NCI-H510A treated with DMSO at 0.1 percent for 48 hours (cell line): ENCODE results near the gene CUTA.

ENCODE experiments used
- DNase-seq: peaks from one replicate; lab custom pipeline; 2025; lab: John Stamatoyannopoulos, UW

CUTA gene

DNA sequence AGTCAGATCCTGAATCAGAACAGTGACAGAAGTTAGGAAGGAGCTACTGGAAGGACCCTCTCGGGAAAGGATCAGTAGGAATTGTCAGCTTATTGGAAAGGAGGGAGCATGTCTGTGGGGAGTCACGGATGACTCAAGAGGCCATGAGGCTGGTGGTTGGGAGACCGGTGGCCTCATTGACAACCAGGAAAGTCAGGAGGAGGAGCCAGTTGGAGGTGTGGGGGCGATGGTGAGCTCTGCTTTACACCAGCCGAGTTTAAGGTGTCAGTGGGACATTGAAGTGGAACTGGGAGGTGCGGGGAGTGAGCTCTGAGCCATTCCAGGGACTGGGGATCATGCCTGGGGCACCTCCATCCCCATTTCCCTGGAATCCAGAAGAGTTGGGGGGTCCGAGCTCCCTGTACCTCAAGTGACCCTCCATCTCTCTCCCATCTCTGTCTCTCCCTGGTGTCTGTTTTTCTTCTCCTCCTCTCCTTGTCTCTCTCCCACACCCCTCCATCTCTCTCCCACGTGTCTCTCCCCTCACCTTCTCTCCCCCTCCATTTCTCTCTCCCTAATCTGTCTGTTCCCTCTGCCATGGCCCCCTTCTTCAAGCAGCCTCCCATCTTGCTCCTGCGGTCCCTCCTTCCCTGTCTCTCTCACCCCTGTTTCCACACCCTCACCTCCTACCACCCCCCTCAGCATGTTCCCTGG lies 22.2 kb upstream of the CUTA start:
- DNase-seq, result no peak

DNA sequence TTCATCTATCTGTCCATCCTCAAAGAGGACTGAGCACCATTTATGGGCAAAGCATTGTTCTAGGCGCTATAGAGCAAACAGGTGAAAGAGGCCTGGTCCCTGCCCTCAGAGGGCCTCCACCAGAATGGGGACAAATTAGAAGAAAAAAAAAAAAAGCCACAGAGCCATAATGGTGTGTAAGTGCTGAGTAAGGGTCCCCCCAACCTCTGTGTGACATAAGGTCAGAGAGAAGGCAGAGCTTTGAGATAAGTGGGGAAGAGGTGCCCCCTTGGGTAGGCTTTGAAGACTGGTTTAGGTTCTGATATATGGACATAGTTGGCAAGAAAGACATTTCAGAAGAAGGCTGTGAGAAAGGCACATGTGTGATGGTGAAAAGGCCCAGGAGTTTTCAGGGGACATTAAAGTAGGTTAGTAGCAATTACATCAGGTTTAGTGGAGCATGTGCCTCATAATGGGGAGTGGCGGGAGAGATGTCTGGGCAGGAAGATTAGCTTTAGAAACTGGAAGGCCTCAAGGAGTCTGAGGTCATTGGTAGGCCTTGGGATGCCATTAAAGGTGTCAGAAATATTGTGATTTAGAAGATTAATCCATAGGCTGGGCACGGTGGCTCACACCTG lies 21.2 kb upstream of the CUTA start:
- no peak for DNase-seq

GRCh38 chr6:33437666-33438065 lies 19.8 kb upstream of the CUTA start:
- no peak for DNase-seq

DNA sequence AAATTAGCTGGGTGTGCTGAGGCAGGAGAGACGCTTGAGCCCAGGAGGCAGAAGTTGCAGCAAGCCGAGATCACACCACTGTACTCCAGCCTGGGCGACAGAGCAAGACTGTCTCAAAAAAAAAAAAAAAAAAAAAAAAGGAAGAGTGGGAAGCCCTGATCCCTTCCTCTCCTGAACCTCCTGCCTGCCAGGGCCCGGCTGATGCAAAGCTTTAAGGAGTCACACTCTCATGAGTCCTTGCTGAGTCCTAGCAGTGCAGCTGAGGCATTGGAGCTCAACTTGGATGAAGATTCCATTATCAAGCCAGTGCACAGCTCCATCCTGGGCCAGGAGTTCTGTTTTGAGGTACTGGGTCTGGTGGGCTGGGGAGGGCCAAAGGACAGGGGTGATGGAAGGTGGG lies 17.1 kb upstream of the CUTA start:
- DNase-seq, result no peak

- DNase-seq, result no peak
These were observed 15.8 kb upstream of the CUTA start for GRCh38 chr6:33433544-33434191.

DNA sequence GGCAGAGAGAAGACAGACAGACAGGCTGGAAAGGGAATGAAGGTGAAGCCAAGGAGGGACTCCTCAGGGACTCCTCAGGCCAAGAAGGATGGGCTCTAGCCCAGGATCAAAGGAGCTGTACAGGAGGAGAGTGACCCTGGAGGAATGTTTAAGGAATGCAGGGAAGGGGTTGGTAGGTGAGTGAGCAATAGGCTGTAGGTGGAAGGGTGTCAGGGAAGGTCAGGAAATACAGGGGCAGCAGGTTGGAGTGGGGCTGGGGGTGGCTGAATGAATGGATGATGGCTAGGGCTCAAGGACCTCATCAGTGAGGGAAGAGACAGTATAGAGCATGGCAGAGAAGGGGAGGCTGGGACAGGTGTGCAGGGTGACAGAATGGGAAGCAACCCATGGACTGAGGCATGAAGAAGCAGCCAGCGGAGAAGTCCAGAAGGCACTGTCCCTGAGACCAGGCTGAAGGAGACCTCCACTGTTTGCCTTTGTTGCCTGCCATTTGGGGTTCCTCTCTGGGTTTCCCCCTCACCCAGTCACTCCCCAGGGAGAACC lies 15.2 kb upstream of the CUTA start:
- no peak for DNase-seq

- no peak for DNase-seq
These were observed 14.6 kb upstream of the CUTA start for GRCh38 chr6:33432546-33432945.

GRCh38 chr6:33431880-33432541 lies 14.1 kb upstream of the CUTA start:
- no peak for DNase-seq

GRCh38 chr6:33430991-33431879 lies 13.3 kb upstream of the CUTA start:
- DNase-seq, result peak; percentile 78

DNA sequence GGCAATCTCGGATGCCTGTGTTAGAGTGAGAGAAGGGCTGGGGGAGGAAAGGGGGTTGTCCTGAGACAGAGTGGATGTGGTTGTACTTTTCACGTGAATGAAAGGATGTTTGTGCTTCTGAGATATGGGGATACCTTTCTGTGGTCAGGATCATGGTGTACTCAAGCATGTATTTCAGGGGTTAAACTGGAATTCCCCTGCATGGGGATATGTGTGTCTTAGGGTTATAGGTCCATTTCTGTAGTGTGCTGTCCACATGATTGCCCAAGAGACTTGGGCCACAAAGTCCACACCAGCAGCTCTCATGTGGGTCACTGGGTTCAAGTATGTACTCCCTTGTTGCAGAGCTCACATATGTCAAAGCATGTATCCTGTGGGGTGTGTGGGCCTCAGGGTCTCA lies 12.4 kb upstream of the CUTA start:
- no peak for DNase-seq

DNA sequence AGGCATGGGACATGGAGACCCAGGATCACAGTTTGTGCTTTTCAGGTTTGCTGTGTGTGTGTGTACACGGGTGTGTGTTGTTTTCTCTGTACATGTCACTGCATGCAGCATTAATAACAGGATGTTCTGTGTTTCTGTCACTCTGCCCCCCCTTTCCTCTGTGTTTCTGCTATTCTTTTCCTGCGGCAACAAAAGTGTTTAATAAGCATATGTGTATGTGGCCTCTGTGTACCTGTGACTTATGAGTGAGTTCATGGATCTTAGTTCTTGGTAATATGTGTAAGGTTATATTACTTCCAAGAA lies 11.8 kb upstream of the CUTA start:
- DNase-seq, result no peak

GRCh38 chr6:33428966-33429749 lies 11.3 kb upstream of the CUTA start:
- no peak for DNase-seq

GRCh38 chr6:33428224-33428965 lies 10.5 kb upstream of the CUTA start:
- DNase-seq, result peak; percentile 21

- DNase-seq, result peak; percentile 25
These were observed 9.8 kb upstream of the CUTA start for GRCh38 chr6:33427585-33428223.

DNA sequence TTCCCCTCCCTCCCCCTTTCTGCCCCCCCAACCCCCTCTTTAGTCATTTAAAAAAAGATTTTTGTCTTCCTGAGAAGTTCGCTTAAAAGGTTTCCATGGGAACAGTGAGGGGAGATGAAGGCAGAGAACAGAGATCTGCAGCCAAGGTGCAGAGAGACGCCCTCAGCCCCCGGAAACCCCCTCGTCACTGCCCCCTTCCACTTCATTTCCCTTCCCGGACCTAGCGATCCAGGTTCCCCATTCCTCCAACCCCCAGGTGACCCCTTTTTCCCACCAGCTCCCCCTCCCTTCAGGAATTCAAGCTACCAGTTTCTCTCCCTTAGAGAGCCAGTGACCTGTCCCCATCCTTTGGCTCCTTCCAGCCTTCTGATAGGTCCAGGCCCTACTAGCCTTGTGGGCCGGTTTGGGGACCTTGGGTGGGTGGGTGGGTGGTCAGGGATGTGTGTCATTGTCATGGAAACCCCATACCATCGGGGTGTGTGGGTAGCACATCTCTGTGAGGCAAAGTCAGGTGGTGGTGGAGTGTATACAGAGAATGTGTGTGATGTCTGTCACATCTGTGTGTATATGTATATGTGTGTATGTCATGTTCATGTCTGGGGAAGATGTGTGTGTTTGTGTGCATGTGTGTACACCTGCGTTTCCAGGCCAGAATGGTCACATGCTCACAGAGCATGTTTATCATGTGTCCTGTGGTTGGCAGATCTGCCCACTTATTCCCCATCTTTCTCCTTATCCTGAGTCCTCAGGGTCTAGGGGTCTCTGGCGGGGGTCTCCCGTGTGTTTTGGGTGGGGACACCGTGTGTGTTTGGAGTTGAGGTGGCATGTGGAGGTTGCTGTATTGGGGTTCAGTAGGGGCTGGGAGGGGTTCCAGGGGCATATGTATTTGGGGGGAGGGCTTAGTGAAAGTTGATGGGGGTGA lies 8.9 kb upstream of the CUTA start:
- DNase-seq, result no peak

GRCh38 chr6:33425668-33426577 lies 8.0 kb upstream of the CUTA start:
- peak; percentile 97 for DNase-seq

GRCh38 chr6:33424855-33425667 lies 7.2 kb upstream of the CUTA start:
- no peak for DNase-seq
